NCI-H2171 treated with DMSO at 0.1 percent for 48 hours (cell line): ENCODE measurements around the gene DSC3.
"Not testable (repeated sequence)": the region's sequence is repeated elsewhere in the genome, so short reads cannot be mapped to it uniquely, and the experiment has no call there.

Source experiments
- DNase-seq: peaks from one replicate; lab custom pipeline; 2025; lab: John Stamatoyannopoulos, UW

The DSC3 gene

GRCh38 chr18:31041271-31042083, 1.1 kb downstream of the DSC3 start:
- DNase-seq, result no peak

DNA sequence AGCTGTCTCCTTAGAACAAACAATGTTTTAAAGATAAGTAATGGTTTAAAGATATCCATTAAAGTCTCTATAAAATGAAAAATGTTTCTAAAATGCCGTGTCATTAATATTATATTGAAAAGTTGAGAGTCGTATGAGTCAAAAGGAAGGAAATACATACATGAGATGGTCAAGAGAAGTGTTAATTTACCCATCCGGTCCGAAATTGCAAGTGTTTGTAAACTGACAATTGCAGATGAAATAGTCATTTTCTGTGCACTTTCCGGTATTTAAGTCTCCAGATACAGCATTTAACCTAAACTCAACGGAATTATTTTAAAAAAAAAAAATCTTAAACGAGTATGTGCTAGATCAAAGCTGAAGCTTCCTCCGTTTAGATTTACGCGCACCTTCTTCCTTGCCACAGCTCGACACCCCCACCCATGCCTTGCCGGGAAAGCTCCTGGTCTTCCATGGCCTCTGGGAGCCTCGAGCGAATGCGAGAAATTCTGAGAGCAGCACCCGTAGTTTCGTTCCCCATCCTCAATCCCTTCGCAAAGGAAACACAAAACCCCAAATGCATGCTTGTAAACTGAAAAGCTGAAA, 1.8 kb downstream of the DSC3 start:
- no peak for DNase-seq

DNA sequence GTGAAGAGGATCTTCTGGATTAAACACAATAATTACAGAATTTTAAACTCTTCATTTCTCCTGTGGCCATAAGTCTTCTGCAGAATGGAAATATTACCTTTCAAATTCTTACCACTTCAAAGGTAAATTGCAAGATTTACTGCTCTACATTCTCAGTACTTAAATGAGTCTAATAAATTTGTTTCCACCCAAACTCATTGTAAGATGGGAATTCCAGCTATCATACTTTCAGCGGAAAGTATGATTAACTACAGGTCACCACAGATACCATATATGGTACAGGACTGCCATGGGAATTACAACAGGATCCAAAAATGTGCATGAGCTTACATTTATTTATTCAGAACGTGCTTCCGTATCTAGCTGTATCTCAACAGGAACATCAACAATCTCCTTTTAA, 3.1 kb downstream of the DSC3 start:
- no peak for DNase-seq

- not testable (repeated sequence) for DNase-seq
Measured at GRCh38 chr18:31037686-31038085, 4.9 kb downstream of the DSC3 start.

DNA sequence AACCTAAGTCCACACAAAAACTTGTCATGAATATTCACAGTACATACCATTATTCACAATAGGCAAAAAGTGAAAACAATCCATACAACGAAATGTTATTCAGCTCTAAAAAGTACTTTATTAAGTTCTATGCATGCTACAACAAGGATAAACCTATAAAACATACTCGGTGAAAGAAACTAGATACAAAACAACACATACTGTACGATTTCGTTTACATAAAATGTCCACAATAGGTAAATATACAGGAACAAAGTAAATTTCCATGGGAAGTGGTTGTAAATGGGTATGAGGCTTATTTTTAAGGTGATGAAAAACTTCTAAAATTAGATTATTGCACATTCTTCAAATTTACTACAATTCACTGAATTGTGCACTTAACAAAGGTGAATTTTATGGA, 8.0 kb downstream of the DSC3 start:
- DNase-seq, result no peak

GRCh38 chr18:31030574-31031278, 11.8 kb downstream of the DSC3 start:
- DNase-seq, result no peak

DNA sequence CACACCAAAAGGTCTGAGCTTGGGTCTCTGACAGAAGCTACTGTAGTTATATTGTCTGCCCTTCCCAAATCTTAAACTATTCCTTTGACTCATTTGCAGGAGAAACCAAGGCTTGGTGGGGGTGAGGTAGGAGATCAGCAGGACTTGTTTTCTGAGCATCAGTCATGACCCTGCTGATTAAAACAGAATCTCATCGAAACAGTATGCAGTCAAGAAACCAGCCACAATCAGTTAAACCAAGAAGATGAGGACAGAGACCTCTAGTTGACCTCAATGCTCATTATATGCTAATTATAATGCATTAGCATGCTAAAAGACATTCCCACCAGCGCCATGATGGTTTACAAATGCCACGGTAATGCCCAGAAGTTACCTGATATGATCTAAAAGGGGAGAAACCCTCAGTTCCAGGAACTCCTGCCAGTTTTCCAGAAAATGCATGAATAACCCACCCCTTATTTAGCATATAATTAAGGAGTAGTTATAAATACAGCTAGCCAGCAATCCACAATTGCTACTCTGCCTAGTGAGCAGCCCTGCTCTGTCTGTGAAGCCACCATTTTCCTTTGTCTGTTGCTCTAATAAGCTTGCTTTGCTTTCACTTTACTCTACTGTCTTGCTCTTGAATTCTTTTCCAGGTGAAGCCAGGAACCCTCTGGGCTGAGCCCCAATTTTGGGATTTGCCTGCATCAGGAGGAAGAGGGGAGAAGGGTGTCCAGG, 26.7 kb downstream of the DSC3 start:
- DNase-seq, result no peak

GRCh38 chr18:31011455-31011854, 31.1 kb downstream of the DSC3 start:
- DNase-seq, result not testable (repeated sequence)

GRCh38 chr18:31010601-31011000, 31.9 kb downstream of the DSC3 start:
- no peak for DNase-seq

GRCh38 chr18:30999887-31000628, 42.5 kb downstream of the DSC3 start:
- DNase-seq, result no peak

GRCh38 chr18:30999186-30999585, 43.4 kb downstream of the DSC3 start:
- DNase-seq, result no peak

DNA sequence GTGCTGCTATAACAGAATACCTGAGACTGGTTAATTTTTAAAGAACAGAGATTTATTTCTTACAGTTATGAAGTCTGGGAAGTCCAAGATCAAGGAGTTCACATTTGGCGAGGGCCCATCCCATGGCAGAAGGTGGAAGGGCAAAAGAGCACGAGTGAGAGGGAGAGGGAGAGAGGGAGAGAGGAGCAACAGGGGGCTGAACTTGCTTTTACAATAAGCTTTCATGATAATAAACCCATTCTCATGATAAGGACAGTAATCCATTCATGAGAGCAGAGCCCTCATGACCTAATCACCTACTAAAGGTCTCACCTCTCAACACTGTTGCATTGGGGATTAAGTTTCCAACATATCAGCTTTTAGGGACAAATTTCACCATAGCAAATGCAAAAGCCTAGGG, 45.3 kb downstream of the DSC3 start:
- no peak for DNase-seq

GRCh38 chr18:30992231-30992630, 50.3 kb downstream of the DSC3 start:
- no peak for DNase-seq

GRCh38 chr18:30991397-30991796, 51.1 kb downstream of the DSC3 start:
- no peak for DNase-seq

DNA sequence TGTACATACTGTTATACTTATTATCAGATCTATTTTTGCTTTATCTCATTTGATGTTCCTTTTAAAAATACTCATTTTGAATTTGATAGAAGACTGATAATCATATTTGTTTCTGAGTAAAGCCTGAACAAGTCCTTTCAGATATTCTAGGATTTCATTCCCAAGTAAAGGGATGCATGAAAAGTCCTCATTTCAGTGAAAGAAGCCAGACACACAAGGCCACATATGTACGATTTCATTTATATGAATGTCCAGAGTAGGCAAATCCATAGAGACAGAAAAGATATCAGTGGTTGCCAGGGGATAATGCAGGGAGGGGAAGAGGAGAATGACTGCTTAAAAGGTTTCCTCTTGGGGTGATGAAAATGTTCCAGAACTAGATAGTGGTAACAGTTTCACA, 53.4 kb downstream of the DSC3 start:
- no peak for DNase-seq

- DNase-seq, result no peak
Measured at GRCh38 chr18:30988440-30988839, 54.1 kb downstream of the DSC3 start.

GRCh38 chr18:30987467-30988241, 54.9 kb downstream of the DSC3 start:
- DNase-seq, result no peak

GRCh38 chr18:30985753-30986152, 56.8 kb downstream of the DSC3 start:
- no peak for DNase-seq

GRCh38 chr18:30982285-30982992, 60.1 kb downstream of the DSC3 start:
- DNase-seq, result no peak

- not testable (repeated sequence) for DNase-seq
Measured at GRCh38 chr18:30978091-30978490, 64.5 kb downstream of the DSC3 start.
